ENCODE results near the gene MTMR3.
"Not testable (repeated sequence)": the region's sequence is repeated elsewhere in the genome, so short reads cannot be mapped to it uniquely, and the experiment has no call there.

Gene MTMR3

GRCh38 chr22:29846290-29846689, 36.7 kb upstream of the MTMR3 start:
- Histone ChIP-seq H3K36me3 (ENCODE audit: control insufficient read depth, insufficient read depth, low read length) (no peaks in the 10 kb centered on the region), H3K4me1 (ENCODE audit: control insufficient read depth, insufficient read depth, low read length) (no peaks in the 10 kb centered on the region), H3K9me3 (ENCODE audit: control insufficient read depth, insufficient read depth, low read length) (no peaks in the 10 kb centered on the region), H3K4me3 (ENCODE audit: low read length) (no peak overlapping the region), H3K27me3 (ENCODE audit: control insufficient read depth, insufficient read depth, low read length) (no peaks in the 10 kb centered on the region), H3K27ac (ENCODE audit: low read length) (no peak overlapping the region)
- no peak for DNase-seq (ENCODE audit: low read depth, low spot score)
- no CpG with 5 or more reads among the region's 2 CpGs for WGBS (ENCODE audit: insufficient coverage, insufficient read length)

DNA sequence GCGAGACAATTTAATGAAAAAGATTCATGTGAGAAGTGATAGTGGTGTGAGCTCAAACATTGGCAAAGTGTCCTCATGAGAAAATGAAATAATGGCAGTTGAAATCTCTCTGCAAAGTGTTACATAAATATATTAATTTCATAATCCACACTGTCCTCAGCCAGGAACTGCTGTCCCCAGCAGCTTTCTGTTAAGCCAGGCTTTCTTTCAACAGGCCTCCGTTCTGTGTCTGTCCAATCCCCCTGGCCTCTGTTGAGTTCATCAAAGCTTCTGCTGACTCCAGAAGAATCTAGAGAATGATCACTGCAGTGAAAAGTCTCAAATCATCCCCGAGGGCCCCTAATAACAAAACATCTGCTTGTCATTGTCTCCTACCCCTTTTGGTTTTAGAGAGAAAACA, 34.9 kb upstream of the MTMR3 start:
- no peak overlapping the region for H3K27ac ChIP-seq (ENCODE audit: low read length)
- no peaks in the 10 kb centered on the region for H3K36me3 ChIP-seq (ENCODE audit: control insufficient read depth, insufficient read depth, low read length)
- no CpG with 5 or more reads among the region's 3 CpGs for WGBS (ENCODE audit: insufficient coverage, insufficient read length)
- H3K4me1 ChIP-seq (ENCODE audit: control insufficient read depth, insufficient read depth, low read length): no peaks in the 10 kb centered on the region
- H3K4me3 ChIP-seq (ENCODE audit: low read length): no peak overlapping the region
- no peaks in the 10 kb centered on the region for H3K9me3 ChIP-seq (ENCODE audit: control insufficient read depth, insufficient read depth, low read length)
- H3K27me3 ChIP-seq (ENCODE audit: control insufficient read depth, insufficient read depth, low read length): no peaks in the 10 kb centered on the region
- no peak for DNase-seq (ENCODE audit: low read depth, low spot score)

GRCh38 chr22:29854432-29854831, 28.5 kb upstream of the MTMR3 start:
- WGBS (ENCODE audit: insufficient coverage, insufficient read length): no CpG with 5 or more reads among the region's 3 CpGs
- no peaks in the 10 kb centered on the region for H3K4me1 ChIP-seq (ENCODE audit: control insufficient read depth, insufficient read depth, low read length)
- H3K4me3 ChIP-seq (ENCODE audit: low read length): no peak overlapping the region
- no peaks in the 10 kb centered on the region for H3K36me3 ChIP-seq (ENCODE audit: control insufficient read depth, insufficient read depth, low read length)
- no peaks in the 10 kb centered on the region for H3K9me3 ChIP-seq (ENCODE audit: control insufficient read depth, insufficient read depth, low read length)
- no peak for DNase-seq (ENCODE audit: low read depth, low spot score)
- H3K27me3 ChIP-seq (ENCODE audit: control insufficient read depth, insufficient read depth, low read length): no peaks in the 10 kb centered on the region
- no peak overlapping the region for H3K27ac ChIP-seq (ENCODE audit: low read length)

- no peak for DNase-seq (ENCODE audit: low read depth, low spot score)
These were observed 27.3 kb upstream of the MTMR3 start for GRCh38 chr22:29855611-29856181.

GRCh38 chr22:29856496-29856895, 26.5 kb upstream of the MTMR3 start:
- no peak for DNase-seq (ENCODE audit: low read depth, low spot score)
- Histone ChIP-seq H3K36me3 (ENCODE audit: control insufficient read depth, insufficient read depth, low read length) (no peaks in the 10 kb centered on the region), H3K27ac (ENCODE audit: low read length) (no peak overlapping the region), H3K9me3 (ENCODE audit: control insufficient read depth, insufficient read depth, low read length) (no peaks in the 10 kb centered on the region), H3K4me3 (ENCODE audit: low read length) (no peak overlapping the region), H3K27me3 (ENCODE audit: control insufficient read depth, insufficient read depth, low read length) (no peaks in the 10 kb centered on the region), H3K4me1 (ENCODE audit: control insufficient read depth, insufficient read depth, low read length) (no peaks in the 10 kb centered on the region)
- no CpG with 5 or more reads among the region's 3 CpGs for WGBS (ENCODE audit: insufficient coverage, insufficient read length)

More at GRCh38 chr22:29855611-29856181, 27.3 kb upstream of the MTMR3 start:
- Histone ChIP-seq H3K27me3 (ENCODE audit: control insufficient read depth, insufficient read depth, low read length) (no peaks in the 10 kb centered on the region), H3K4me3 (ENCODE audit: low read length) (no peak overlapping the region), H3K27ac (ENCODE audit: low read length) (no peak overlapping the region), H3K36me3 (ENCODE audit: control insufficient read depth, insufficient read depth, low read length) (no peaks in the 10 kb centered on the region), H3K4me1 (ENCODE audit: control insufficient read depth, insufficient read depth, low read length) (no peaks in the 10 kb centered on the region), H3K9me3 (ENCODE audit: control insufficient read depth, insufficient read depth, low read length) (no peaks in the 10 kb centered on the region)
- WGBS (ENCODE audit: insufficient coverage, insufficient read length): no CpG with 5 or more reads among the region's 10 CpGs

GRCh38 chr22:29859030-29859429, 23.9 kb upstream of the MTMR3 start:
- WGBS (ENCODE audit: insufficient coverage, insufficient read length): 89% methylated on average over 1 of the region's 9 CpGs
- not testable (repeated sequence) for H3K27ac ChIP-seq (ENCODE audit: low read length)

DNA sequence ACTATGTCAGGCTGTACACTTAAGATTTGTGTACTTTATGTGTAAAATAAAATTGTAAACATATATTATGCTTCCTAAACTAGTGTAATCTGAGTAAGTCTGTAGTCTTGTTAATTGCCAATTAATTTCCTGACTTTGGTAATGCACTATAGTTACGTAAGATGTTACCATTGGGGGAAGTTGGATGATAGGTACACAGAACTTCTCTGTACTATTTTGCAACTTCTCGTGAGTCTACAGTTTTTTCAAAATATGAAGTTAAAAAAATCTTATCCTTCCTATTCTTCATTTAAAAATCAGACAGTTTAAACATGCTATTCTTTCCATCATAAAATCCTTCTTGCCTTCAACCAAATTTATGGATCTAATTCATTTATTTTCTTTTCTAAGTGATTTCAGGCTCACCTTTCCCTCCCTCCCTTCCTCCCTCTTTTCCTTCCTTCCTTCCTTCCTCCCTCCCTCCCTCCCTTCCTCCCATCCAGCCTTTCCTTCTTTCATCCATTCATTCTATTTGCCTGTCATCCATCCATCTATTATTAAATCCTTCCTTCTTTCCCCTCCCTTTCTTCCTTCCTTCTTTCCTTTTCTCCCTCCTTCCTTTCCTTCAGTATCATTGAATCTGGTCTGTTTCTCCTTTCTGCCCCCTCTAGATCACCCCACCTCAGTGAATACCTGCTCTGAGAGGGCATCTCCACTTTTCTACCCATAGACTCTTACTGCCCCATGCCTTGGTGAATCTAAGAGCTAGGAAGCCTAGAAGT, 22.8 kb upstream of the MTMR3 start:
- Histone ChIP-seq H3K9me3 (ENCODE audit: control insufficient read depth, insufficient read depth, low read length) (no peaks in the 10 kb centered on the region), H3K4me1 (ENCODE audit: control insufficient read depth, insufficient read depth, low read length) (no peaks in the 10 kb centered on the region), H3K27me3 (ENCODE audit: control insufficient read depth, insufficient read depth, low read length) (no peaks in the 10 kb centered on the region), H3K36me3 (ENCODE audit: control insufficient read depth, insufficient read depth, low read length) (no peaks in the 10 kb centered on the region), H3K27ac (ENCODE audit: low read length) (no peak overlapping the region), H3K4me3 (ENCODE audit: low read length) (no peak overlapping the region)
- DNase-seq (ENCODE audit: low read depth, low spot score): no peak
- WGBS (ENCODE audit: insufficient coverage, insufficient read length): no CpG with 5 or more reads among the region's 2 CpGs

More at GRCh38 chr22:29859030-29859429, 23.9 kb upstream of the MTMR3 start:
- H3K27me3 ChIP-seq (ENCODE audit: control insufficient read depth, insufficient read depth, low read length); H3K9me3 ChIP-seq (ENCODE audit: control insufficient read depth, insufficient read depth, low read length); H3K36me3 ChIP-seq (ENCODE audit: control insufficient read depth, insufficient read depth, low read length); H3K4me3 ChIP-seq (ENCODE audit: low read length); DNase-seq (ENCODE audit: low read depth, low spot score); H3K4me1 ChIP-seq (ENCODE audit: control insufficient read depth, insufficient read depth, low read length): not testable (repeated sequence)

DNA sequence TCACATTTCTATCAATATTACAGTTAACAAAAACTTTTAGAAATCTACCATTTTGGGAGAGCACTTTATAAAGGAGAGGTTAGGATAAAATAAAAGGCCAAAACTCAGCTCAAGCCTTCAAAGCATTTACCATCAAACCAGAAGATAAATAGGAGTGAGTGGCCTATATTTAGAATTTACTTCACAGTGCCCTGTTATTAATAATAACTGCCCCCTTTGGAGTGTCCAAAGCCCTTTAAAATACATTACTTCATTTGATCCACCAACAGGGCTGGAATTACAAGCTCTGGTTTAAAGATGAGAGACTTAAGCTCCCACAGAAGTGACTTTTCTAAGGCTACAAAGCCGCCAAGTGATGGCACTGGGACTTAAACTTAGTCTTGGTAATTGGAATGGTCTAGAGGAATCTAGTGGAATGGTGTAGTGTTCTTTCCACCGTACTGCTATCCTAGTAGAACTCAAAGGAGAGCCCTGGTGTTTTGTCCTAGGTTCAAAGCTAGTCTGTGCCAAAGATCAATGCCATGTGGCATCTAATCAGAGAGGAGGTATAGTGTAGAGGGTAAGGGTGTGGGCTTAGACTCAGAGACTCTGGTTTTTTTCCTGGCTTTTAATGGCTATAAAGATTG, 21.2 kb upstream of the MTMR3 start:
- no peaks in the 10 kb centered on the region for H3K27me3 ChIP-seq (ENCODE audit: control insufficient read depth, insufficient read depth, low read length)
- no peak overlapping the region for H3K4me3 ChIP-seq (ENCODE audit: low read length)
- H3K4me1 ChIP-seq (ENCODE audit: control insufficient read depth, insufficient read depth, low read length): no peaks in the 10 kb centered on the region
- no CpG with 5 or more reads among the region's 2 CpGs for WGBS (ENCODE audit: insufficient coverage, insufficient read length)
- no peak for DNase-seq (ENCODE audit: low read depth, low spot score)
- no peaks in the 10 kb centered on the region for H3K9me3 ChIP-seq (ENCODE audit: control insufficient read depth, insufficient read depth, low read length)
- no peaks in the 10 kb centered on the region for H3K36me3 ChIP-seq (ENCODE audit: control insufficient read depth, insufficient read depth, low read length)
- H3K27ac ChIP-seq (ENCODE audit: low read length): no peak overlapping the region

DNA sequence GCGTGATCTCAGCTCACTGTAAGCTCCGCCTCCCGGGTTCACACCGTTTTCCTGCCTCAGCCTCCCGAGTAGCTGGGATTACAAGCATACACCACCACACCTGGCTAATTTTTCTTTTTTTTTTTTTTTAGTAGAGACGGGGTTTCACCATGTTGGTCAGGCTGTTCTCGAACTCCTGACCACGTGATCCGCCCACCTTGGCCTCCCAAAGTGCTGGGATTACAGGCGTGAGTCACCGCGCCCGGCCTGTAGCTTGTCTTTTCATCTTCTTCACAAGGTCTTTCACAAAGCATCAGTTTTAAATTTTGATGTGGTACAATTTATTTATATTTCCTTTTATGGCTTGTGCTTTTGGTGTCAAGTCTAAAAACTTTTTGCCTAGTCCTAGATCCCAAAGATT, 17.4 kb upstream of the MTMR3 start:
- DNase-seq (ENCODE audit: low read depth, low spot score); H3K4me1 ChIP-seq (ENCODE audit: control insufficient read depth, insufficient read depth, low read length); H3K9me3 ChIP-seq (ENCODE audit: control insufficient read depth, insufficient read depth, low read length); H3K36me3 ChIP-seq (ENCODE audit: control insufficient read depth, insufficient read depth, low read length); H3K4me3 ChIP-seq (ENCODE audit: low read length); H3K27me3 ChIP-seq (ENCODE audit: control insufficient read depth, insufficient read depth, low read length); H3K27ac ChIP-seq (ENCODE audit: low read length): not testable (repeated sequence)
- no CpG with 5 or more reads among the region's 13 CpGs for WGBS (ENCODE audit: insufficient coverage, insufficient read length)

- Histone ChIP-seq H3K27me3 (ENCODE audit: control insufficient read depth, insufficient read depth, low read length) (no peaks in the 10 kb centered on the region), H3K27ac (ENCODE audit: low read length) (no peak overlapping the region), H3K36me3 (ENCODE audit: control insufficient read depth, insufficient read depth, low read length) (no peaks in the 10 kb centered on the region), H3K4me1 (ENCODE audit: control insufficient read depth, insufficient read depth, low read length) (peaks cover 2% of the 10 kb centered on the region; the same call in 1 of the 2 replicates), H3K9me3 (ENCODE audit: control insufficient read depth, insufficient read depth, low read length) (no peaks in the 10 kb centered on the region), H3K4me3 (ENCODE audit: low read length) (no peak overlapping the region)
- DNase-seq (ENCODE audit: low read depth, low spot score): no peak
These were observed 15.7 kb upstream of the MTMR3 start for GRCh38 chr22:29867260-29867659.

Data from iPS DF 6.9 (cell line).